UCSD-AML1 (cell line): Measurements from ENCODE around the gene NLRP13.

Source experiments
- DNase-seq: peaks from one replicate; lab custom pipeline; 2025; ENCODE audit not compliant: unreplicated experiment; lab: John Stamatoyannopoulos, UW

The NLRP13 gene

GRCh38 chr19:55901369-55902079, 30.6 kb downstream of the NLRP13 start:
- DNase-seq, result no peak

- DNase-seq, result no peak
Measured at GRCh38 chr19:55898911-55899310, 33.2 kb downstream of the NLRP13 start.

GRCh38 chr19:55882626-55883025, 49.5 kb downstream of the NLRP13 start:
- no peak for DNase-seq

GRCh38 chr19:55877211-55877610, 54.9 kb downstream of the NLRP13 start:
- no peak for DNase-seq

GRCh38 chr19:55870736-55871135, 61.4 kb downstream of the NLRP13 start:
- DNase-seq, result no peak

- DNase-seq, result no peak
Measured at GRCh38 chr19:55867101-55867500, 65.0 kb downstream of the NLRP13 start.

- no peak for DNase-seq
Measured at GRCh38 chr19:55866521-55866920, 65.6 kb downstream of the NLRP13 start.

- no peak for DNase-seq
Measured at GRCh38 chr19:55858969-55859368, 73.2 kb downstream of the NLRP13 start.

GRCh38 chr19:55858401-55858800, 73.7 kb downstream of the NLRP13 start:
- no peak for DNase-seq

- no peak for DNase-seq
Measured at GRCh38 chr19:55857974-55858373, 74.2 kb downstream of the NLRP13 start.

- DNase-seq, result no peak
Measured at GRCh38 chr19:55857149-55857548, 75.0 kb downstream of the NLRP13 start.

GRCh38 chr19:55855160-55855559, 77.0 kb downstream of the NLRP13 start:
- DNase-seq, result no peak
